GM19240 (cell line): Measurements from ENCODE around the gene GNG8.
"Not testable (repeated sequence)": the region's sequence is repeated elsewhere in the genome, so short reads cannot be mapped to it uniquely, and the experiment has no call there.

Source experiments
- DNase-seq: peaks from one replicate; pipeline ENCODE4 v3.0.0; 2011; ENCODE audit warnings: low spot score; ENCODE audit not compliant: insufficient read length

GNG8 gene

DNA sequence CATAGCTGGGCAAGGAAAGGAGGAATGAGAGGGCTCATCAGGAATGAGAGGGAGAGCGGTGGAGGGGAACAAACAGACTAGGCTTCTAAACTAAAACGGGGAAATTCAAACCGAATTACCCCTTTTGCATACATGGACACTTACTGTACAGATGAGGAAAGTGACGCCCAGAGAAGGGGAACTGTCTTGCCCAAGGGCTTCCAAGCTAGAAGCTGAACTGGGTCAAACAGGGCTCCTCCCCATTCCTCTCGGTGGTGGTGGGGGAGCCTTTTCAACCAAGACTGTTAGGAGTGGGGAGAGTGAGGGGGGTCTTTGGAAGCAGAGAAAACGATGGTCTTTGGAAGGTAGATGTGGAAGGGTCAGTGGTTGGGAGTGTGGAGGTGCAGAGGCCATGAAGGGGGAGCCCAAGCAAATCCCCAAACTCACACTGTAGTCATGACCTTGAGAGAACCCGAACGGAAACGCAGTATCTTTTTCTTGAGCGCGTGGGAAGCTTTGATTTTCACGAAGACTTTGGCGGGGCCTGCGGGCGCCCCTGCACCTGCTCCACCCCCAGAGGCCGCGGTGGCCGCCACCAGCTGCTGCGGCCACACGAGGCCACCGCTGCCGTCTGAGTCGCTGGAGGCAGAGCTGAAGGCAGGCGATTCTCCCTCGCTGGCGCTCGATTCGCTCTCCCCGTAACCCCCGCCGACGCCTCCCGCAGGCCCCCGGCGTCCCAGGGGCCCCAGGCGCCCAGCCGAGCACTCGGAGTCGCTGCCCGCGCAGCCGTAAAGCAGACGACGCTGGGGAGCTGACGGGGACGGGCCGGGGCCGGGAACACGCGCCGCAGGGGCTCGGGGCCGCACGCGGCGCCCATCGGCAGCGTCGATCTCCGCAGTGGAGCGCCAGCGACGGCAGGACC, 12.3 kb upstream of the GNG8 start:
- DNase-seq: no peak

DNA sequence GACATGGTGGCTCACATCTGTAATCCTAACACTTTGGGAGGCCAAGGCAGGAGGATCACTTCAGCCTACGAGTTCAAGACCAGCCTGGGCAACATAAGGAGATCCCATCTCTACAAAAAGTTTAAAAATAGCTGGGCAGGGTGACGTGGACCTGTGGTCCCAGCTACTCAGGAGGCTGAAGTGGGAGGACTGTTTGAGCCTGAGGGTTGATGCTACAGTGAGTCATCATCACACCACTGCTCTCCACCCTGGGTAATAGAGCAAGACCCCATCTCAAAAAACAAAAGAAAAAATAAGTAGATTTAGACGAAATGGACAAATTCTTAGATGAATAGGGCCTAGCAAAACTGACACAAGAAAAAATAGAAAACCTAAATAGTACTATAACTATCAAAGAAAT, 10.4 kb upstream of the GNG8 start:
- no peak for DNase-seq

DNA sequence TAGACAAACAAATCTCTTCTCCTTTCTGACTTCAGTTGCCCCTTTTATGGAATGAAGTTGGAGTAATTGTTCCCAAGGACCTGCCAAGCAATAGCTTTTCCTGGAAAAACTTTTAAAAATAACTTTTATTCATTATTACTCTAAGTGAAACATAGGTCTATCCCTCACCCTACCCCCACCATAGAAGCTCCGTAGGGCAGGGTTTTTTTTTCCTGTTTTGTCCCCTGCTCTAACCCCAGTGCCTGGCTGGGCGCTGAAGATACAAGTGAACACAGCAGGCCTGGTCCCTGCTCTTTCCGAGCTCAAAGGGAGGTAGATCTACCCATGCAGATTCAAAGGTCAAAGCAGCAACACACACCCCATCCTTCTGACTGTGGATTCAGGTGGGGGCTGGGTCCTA, 8.7 kb upstream of the GNG8 start:
- no peak for DNase-seq

DNA sequence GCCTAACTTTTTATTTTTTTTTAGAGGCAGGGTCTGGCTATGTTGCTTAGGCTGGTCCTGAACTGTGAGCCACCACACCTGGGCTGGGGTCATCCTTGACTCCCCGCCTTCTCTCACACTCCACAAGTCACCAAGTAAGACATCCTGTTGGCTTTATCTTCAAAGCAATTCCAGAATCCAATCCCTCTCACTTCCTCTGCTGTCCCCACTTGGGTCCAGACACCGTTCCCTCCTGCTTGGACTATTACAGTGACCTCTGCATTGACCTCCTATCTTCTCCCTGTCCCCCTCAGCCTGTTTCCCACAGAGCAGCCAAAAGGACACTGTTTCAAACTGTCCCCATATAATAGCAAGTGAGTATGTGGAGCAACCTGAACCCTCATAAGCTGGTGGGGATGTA, 4.7 kb upstream of the GNG8 start:
- no peak for DNase-seq

DNA sequence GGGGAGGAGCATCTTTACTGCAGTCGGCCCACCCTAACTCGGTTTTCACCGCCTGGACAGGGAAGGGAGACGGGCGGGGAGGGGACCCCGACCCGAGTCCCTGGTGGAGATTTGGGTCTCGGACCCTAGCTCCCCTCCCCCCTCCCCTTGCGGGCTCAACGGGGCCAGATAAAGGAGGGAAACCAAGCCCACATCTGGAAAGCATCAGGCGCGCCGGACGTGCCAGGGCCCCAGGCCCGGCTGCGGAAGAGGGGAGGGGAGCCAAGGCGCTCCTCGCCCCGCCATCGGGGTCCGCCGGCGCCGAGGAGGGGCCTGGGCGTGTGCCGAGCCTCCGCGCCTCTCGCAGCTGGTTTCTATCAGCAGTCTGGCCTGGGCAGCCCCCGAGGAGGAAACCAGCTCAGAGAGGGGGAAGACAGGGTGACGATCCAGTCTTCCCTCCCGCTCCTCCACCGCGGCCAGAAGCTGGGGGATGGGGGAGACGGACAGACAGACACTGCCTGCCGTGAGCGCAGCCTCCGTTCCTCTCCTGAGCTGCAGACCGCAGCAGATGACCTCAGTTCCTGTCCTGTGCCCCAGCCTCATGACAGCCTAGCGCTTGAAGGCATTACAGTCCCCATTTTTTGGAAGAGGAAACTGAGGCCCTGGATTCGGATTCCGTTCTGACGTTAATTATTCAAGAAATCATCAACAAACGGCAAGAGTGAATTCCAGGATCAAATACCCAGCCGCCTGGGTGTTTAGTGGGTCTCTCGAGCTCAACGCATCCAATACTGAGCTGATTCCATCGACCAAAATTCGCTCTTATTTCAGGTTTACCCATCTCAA, 3.6 kb upstream of the GNG8 start:
- no peak for DNase-seq

DNA sequence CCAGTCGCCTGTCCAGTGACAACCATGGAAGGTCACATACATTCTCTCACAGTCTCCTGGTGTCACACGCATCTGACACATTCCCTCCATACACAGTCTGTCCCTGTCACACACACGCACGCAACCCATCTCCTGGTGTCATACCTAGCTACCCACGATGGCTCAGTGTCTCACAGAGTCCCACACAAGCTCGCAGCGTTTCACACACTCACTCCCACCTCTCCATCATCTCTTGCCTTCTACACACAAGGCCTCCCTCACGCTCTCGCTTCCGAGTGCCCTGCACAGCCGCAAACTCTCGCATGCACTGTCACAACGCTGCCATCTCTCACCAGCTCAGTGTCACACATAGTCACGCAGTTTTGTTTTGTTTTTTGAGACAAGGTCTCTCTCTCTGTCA, 1.2 kb upstream of the GNG8 start:
- no peak for DNase-seq

DNA sequence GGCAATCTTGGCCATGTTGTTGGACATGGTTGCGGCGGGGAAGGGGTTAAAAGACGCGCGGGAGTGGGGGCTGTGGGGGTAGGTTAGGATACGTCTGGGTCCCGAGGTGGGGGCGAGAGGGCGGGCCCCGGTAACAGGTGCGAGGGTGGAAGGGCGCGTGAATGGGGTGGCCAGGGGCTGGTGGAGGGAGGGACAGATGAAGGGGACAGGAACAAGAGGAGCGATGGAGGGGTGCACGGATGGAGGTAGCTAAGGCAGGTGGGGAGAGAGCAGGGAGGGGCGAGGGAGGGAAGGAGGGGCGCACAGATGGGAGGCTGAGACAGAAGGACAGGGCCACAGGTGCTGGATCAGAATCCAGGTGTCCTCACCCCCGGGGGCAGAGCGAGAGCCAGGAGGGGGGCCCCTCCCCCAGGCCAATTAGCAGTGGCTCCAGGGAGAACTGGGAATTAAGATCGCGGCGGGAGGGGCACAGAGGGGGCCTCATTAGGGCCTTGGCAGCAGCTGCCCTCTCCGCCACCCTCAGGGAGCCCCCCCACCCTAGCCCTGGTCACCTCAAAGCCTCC, 1.3 kb downstream of the GNG8 start:
- DNase-seq: no peak

DNA sequence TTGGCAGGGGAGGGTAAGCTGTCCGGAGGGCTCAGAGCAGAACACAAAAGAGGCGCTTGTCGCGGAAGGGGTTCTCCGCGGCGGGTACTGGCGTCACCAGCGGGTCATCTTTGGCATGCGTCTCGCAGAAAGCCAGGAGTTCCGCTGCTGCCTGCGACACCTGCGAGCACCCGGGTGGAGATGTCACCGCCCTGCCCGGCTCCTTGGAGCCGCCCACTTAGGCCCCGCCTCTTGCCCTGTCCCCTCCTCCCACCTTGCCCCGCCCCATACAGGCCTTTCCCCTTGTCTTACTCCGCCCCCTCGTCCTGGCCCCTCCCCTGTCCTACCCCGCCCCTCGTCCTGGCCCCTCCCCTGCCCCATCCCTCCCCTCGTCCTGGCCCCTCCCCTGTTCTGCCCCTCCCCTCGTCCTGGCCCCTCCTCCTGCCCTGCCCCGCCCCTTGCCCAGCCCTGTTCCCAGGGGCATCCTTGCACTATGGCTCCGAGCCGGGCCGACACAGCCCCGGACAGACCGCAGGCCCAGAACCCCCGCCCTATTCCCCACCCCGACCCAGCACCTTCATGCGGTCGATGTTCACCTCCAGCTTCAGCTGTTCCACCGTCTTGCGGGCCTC, 1.9 kb downstream of the GNG8 start:
- peak; percentile 86 for DNase-seq

DNA sequence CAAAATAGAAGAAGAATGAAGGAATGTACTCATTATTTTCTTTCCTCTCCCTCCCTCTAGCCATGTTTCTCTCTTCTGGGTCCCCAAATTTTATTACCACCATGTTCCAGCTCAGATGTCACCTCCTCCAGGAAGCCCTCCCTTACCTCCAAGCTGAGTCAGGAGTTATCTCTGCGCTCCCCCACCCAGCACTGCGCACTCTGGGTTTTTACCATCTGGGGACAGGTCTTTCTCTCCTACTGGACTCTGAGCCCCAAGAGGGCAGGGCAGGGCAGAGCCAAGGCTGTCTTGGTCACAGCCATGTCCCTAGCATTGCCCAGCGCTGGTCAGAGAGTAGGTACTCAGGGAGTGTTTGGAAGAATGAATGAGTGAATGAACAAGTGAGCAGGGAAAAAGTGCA, 2.9 kb downstream of the GNG8 start:
- DNase-seq: no peak

DNA sequence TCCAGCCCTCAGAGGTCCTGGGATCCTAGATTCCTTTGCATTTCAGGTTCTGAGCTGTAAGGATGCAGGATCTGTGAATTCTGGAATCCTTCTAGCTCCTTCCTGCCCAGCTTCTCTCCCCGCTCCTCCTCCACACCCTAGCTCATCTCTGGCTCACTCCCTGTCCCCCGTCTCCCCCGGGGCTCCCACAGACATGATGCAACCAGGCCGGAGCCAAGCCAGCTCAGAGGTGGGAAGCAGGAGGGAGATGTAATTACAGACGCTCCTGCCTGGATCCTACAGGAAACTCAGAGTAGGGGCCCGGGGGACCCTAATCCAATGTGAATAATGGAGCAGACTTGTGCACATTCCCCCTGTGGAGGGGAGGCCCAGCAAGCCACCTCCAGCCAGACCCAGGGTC, 4.5 kb downstream of the GNG8 start:
- DNase-seq: no peak

DNA sequence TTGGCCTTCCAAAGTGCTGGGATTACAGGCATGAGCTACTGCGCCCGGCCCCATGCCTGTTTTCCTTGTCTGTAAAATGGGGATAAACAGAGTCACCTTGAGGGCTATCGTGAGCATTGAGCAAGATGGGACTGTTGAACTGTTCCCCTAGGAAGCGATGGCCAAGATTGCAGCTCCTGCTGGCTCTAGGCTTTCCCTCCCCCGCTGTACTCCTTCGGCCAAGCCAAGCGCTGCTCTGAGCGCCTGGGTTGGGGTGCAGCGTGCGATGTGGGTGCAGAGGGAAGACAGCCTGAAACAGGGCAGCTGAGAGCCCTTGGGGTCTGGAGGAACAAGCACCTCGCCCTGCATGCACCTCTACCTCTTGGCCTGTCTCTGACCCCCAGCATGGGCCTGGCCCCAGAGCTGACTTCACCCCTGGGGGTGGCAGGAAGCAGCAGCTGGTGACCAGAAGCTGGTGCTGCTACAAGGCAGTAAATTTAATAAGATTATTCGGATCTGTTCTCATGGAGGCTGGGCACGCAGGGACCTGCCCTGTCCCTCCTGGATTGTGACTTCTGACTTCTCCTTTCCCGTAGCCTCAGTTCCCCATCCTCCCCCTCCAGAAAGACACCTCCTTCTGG, 5.3 kb downstream of the GNG8 start:
- no peak for DNase-seq

DNA sequence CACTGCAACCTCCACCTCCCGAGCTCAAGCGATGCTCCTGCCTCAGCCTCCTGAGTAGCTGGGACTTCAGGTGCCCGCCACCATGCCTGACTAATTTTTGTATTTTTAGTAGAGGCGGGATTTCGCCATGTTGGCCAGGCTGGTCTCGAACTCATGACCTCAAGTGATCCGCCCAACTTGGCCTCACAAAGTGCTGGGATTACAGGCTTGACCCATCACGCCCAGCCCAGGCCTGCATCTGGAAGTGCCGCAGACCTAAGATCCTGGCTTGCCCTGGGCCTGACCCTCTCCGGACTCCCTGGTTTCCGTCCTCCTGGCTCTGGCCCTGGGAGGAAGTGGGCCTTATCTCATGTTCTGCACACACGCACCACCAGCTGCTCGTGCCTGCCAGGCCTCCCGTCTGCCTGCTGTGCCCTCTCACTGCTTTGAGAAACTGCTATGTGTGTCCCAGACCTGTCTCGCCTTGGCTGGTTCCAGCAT, 6.4 kb downstream of the GNG8 start:
- DNase-seq: no peak

DNA sequence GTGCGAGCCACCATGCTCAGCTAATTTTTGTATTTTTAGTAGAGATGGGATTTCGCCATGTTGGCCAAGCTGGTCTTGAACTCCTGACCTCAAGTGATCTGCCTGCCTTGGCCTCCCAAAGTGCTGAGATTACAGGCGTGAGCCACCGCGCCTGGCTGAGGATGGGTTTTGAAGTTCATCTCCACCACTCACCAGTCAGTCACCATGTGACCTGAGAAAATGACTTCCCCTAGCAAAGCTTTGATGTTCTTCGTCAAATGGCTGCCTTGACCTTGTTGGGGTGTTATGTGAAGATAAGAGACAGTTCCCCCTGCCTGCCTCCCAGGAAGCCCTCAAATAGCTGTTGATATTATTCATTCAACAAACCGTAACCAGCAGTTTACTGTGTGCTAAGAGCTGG, 7.0 kb downstream of the GNG8 start:
- DNase-seq: not testable (repeated sequence)

DNA sequence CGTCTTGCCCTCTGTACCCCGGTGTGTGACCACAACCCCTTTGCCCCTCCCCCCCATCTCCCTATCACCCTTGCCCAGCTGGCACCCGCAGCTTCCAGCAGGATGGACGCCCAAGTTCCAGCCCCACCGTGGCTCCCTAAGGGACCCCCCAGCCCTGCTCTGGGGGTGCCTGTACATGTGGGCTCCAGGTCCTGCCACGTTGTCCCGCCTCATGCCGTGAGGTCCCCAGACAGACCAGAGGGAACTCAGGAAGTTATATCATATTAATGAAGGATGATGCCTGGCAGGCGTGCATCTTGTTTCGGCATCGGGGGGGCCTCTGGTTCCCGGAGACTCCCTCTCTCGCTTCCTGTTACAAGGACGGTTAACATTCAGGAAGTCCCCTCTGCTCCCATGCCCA, 9.6 kb downstream of the GNG8 start:
- no peak for DNase-seq

DNA sequence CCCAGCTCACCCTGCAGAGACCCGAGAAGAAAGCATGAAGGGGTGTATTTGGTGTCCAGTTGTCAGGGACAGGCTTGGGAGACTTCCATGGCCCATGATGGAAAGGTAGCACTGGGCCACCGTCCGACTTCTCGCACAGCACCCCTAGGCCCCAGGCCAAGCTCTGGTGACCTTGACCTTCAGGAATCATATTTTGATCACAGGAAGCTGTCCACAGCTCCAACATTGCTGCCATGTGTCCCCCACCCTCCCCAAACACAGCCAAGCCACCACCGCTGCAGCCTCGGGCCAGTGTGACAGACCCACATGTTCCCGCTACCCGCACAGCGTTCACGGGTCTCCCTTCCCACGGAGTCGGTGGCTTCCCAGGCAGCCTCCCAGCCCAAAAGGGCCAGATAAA, 10.3 kb downstream of the GNG8 start:
- no peak for DNase-seq

DNA sequence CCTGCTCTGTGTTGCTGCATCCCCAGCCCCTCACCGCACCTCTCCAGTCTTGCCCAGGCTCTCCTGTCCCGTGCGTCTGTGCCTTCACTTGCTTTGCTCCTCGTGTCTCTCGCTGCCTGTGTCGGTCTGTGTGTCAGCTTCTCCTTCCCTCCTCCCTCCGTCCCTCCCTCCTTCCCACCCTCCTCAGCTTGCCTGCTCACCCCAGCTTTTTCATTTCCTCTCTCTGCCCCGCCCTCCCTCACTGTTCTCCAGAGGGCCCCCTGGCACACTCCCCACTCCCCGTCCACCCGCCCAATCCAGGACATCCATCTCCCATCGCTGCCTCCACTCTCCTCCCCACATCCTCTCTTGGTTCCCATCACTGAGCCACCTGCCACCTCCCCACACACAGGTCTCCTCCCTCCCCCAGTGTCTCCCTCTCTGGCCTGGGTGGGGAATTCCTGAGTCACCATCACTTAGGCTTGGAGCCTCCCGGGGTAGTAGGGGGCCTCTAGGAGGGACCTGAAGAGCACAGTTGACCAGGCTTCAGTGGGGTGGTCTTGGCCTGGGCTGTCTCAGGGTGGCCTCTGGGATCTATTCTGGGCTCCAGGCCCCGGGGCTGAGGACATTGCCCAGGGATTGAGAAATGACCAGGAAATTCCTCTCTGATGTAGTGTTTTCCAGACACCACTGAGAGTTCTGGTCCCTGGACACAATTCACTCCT, 10.9 kb downstream of the GNG8 start, which contains the start of gene PTGIR:
TSS of gene PTGIR (minus strand) at position 132 of the 704 bp plus-strand sequence. CDS start 864 bp downstream, outside the sequence.
- no peak for DNase-seq

DNA sequence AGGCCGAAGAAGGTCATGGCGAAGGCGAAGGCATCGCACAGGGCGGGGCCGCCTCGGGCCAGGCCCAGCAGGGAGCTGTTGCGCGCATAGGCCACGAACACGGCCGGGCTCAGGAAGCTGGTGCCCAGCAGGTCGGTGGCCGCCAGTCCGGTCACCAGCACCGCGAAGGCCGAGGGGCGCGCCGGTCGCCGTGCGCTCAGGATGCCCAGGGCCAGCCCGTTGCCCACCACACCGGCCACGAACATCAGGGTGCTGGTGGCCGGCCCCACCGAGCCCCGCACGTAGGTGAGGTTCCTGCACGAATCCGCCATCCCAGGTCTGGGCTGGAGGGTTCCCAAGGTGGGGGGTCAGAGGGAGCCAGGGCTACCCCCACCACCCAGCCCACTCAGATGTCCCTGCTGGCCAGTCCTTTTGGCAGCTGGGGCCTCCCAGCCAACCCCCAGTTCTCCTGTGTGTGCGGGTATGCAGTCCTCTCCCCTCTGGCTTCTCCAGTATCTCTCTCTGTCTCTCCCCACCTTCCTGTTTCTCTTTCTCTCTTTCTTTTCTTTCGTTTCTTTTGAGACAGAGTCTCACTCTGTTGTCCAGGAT, 12.0 kb downstream of the GNG8 start:
- DNase-seq: no peak

DNA sequence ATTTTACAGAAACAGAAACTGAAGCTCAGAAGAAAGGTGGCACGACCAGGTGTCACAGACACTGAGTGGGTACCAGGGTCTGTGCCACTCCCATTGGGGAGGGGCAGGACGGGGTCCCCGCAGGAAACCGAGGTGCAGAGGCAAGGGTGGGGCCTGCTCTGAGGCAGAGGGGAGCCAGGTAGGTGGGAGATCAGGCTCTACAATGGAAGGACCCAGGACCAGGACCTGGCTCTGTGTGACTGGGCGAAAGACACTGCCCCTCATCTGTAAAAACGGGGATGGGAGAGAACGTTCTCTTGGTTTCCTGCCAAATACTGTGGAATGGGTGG, 13.9 kb downstream of the GNG8 start:
- DNase-seq: no peak

DNA sequence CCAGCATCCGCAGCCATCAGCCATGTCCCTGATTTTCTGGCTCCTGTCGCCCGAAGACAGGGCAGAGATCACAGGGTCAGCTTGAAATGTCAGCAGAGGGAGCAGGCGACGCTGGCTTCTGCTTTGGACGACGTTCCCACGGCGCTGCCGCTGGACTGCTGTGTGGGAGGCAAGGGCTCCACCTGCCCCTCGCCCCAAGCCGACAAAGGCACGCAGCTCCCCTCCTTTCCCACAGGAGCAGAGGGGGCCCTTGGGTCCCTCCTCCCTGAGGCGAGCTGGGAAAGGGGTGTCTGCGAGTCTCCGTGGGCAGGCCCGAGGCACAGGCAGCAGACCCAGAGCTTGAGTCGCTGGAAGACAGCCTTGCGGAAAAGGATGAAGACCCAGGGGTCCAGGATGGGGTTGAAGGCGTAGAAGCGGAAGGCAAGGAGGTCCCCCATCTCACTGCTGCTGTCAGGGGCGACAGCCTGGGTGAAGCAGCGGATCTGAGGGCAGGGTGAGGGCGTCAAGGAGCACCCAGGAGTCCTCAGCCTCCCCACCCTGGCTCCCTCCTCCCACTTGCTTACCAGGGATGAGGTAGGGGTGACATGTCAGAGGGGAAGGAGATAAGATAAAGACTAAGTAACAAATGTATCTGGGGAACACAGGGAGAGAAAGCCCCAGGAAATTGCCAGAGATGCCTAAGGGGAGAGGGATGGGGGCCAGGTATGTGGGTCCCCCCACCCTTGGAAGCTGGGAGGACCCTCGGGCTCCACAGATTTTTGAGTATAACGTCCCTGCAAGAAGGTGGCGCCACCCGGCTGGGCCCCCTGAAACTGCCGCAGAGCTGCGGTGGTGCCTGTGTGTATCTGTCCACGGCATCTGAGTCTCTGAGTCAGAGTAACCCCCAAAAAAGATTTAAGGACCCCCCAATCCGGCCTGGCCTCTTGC, 14.5 kb downstream of the GNG8 start:
- no peak for DNase-seq
